Effector CD4-positive, alpha-beta T cell (primary cell): ENCODE data around the gene GTPBP3.
A peak's percentile ranks its signal among the peaks of the same experiment; 100 is the strongest.

ENCODE experiments used
- DNase-seq: peaks from one replicate; pipeline ENCODE4 v3.0.0-alpha.2; 2020

The GTPBP3 gene

DNA sequence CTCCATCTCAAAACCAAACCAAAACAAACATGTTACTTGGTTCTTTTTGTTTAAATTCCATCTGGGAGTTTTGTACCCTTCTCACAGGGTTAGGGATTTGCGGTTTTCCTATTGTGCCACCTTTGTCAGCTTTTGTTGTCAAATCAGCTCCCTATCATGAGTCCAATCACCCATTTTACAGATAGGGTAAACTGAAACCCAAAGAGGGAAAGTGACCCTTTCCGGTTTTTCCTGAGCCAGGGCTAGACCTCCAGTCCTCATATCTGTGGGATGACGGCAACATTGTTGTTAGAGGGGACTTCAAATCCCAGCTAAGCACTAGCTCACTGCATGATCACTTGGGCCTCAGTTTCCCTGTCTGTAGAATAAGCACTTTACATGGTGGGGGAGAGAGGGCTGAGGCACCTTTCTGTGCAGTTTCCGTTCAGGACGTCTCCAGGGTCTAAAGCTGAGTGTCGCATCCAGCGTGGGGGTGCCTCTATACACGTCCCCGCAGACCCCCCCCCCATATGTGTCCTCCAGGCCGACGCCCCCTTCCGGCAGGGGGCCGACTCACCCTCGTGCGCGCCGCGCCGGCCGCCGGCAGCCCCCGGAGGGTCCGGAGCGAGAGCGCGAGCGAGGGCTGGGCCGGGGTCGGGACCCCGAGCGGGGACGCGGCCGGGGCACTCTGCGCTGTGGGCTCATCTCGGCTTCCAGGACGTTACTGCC lies 52.8 kb downstream of the GTPBP3 start:
- DNase-seq: no peak

GRCh38 chr19:17390665-17391370 lies 53.5 kb downstream of the GTPBP3 start:
- DNase-seq: peak; percentile 85

DNA sequence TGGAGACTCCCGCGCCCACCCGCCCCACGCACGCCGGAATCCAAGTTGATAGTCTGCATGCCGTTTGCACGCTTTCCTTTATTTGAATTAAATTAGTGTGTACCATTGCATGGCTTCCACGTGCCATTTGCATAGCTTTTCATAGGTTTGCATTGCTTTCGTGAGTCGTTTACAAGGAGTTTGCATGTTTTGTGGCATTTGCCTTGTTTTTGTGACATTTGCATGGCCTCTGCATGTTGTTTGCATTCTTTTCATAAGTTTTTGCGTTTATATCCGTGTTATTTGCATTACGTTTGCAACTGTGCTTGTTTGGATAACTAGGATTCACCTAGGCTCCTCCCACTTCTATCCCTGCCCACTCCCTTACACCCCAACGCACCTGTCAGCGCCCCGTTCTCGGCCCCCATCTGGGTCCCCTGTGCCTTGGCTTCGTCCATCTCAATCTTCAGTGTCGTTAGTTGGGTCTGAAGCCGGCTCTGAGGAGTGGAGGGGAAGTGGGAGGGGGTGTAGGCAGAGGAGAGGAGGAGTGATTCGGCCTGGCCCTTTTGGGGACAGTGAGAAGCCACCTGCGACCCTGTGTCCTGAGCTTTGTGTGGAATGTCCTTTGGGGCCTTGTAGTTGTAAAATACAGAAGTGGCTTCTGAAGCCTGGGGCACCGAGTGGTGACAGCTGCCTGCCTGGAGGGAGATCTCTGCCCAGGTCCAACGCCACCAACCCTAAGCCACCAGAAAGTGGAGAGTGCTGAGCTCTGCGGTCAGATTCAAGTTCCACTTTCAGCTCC lies 54.2 kb downstream of the GTPBP3 start:
- no peak for DNase-seq
